Testis (tissue), 3 donors: ENCODE measurements around the gene DCHS1. TPM values are rescaled to one million over a fixed set of nuclear protein-coding genes. Genes with fewer than 3 reads are reported as not detected.

Experiments used
- DNase-seq: peaks from one replicate; pipeline ENCODE4 v3.0.0-alpha.2; 2019
- H3K27ac ChIP-seq, 2 donors: fragments of 200-600 bp; sonication (generic); one replicate each; pipeline ENCODE4 v1.5.1; 2019
- H3K27me3 ChIP-seq: fragments of 200-600 bp; sonication (generic); one replicate; pipeline ENCODE4 v1.5.1; 2019
- H3K36me3 ChIP-seq: fragments of 200-600 bp; sonication (generic); one replicate; pipeline ENCODE4 v1.5.1; 2017; ENCODE audit warnings: low read depth; ENCODE audit errors: missing control alignments
- H3K4me1 ChIP-seq: fragments of 200-600 bp; sonication (generic); one replicate; pipeline ENCODE4 v1.5.1; 2019
- H3K4me3 ChIP-seq, 2 donors: fragments of 200-600 bp; sonication (generic); one replicate each; pipeline ENCODE4 v1.5.1; 2017 to 2019
- H3K9me3 ChIP-seq: fragments of 200-600 bp; sonication (generic); one replicate; pipeline ENCODE4 v1.5.1; 2017
- POLR2A ChIP-seq: fragments of 450-650 bp; IDR thresholded peaks from one replicate; pipeline ENCODE4 v1.6.1; 2017; ENCODE audit warnings: antibody characterized with exemption, mild to moderate bottlenecking, moderate library complexity
- WGBS, 2 donors: methylation state at CpG; one replicate each; pipeline ENCODE4 v1.1.5; 2018; 5-methylcytosine and 5-hydroxymethylcytosine counted together
- intact Hi-C: fragments of 100-400 bp; cut with DNase I; formaldehyde crosslinking; loops from one replicate; pipeline ENCODE4 v1.15.1; 2023; ENCODE audit warnings: low total_unique reads
- polyA plus RNA-seq: library from polyadenylated mRNA; stranded (reverse); fragments of 350-450 nt; fragmentation: Illumina TruSeq; extraction: RNeasy Lipid Tissue Mini Kit (QIAGEN cat#74804); gene quantifications from one replicate; pipeline ENCODE4 v1.2.3, GENCODE V29; 2014; ENCODE audit warnings: low read depth, low replicate concordance; ENCODE audit not compliant: insufficient read depth
- total RNA-seq, 2 donors: library from RNA; depleted of rRNA; stranded (reverse); fragments of >200 nt; gene quantifications; one replicate each; pipeline ENCODE4 v1.2.3, GENCODE V29; 2016
- TF ChIP-seq, protein P1 (sequence below), 3 experiments: fragments of 450-650 bp in 2 of 3; fragments of 200-600 bp in 1 of 3; sonication (generic) in 1 of 3; IDR thresholded peaks; one replicate each; pipeline ENCODE4 v1.5.1; 2016 to 2019; ENCODE audit warnings: antibody characterized with exemption in 3 of 3, mild to moderate bottlenecking in 2 of 3, moderate library complexity in 1 of 3

Gene DCHS1
- total and polyA plus RNA-seq, 3 donors from 2014 or later: 7.1 to 14.2 (median 8.8) TPM

DNA sequence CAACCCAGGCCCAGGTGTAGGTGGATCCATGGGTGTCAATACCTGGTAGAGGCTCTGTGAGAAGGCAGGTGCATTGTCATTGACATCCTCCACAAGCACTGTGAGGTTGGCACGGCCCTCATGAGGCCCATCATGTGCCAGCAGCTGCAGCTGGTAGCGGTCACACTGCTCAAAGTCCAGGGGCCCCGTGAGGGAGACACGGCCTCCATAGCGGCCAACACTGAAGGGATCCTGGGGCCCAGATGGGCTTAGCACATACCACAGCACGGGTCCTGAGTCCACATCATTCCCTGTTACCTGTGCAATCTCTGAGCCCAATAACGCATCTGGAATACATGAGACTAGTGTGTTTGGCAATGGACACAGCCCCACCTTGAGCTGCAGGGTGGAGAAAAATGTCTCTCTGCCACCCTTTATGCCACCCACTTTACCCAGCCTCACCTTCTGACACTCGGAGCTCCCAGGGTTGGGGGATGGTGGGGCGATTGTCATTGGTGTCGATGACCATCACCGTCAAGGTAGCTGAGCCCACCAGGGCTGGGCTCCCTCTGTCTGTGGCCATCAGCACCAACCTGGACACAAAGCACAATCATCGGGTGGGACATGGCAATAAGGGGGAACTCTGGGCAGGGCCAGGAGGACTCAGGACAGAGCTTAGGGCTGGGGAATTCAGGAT, 30.3 kb downstream of the DCHS1 start:
- TF ChIP-seq POLR2A: no peak
- TF ChIP-seq, protein P1, sequence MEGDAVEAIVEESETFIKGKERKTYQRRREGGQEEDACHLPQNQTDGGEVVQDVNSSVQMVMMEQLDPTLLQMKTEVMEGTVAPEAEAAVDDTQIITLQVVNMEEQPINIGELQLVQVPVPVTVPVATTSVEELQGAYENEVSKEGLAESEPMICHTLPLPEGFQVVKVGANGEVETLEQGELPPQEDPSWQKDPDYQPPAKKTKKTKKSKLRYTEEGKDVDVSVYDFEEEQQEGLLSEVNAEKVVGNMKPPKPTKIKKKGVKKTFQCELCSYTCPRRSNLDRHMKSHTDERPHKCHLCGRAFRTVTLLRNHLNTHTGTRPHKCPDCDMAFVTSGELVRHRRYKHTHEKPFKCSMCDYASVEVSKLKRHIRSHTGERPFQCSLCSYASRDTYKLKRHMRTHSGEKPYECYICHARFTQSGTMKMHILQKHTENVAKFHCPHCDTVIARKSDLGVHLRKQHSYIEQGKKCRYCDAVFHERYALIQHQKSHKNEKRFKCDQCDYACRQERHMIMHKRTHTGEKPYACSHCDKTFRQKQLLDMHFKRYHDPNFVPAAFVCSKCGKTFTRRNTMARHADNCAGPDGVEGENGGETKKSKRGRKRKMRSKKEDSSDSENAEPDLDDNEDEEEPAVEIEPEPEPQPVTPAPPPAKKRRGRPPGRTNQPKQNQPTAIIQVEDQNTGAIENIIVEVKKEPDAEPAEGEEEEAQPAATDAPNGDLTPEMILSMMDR (IDR thresholded peaks at IDR 0.05): no peak
- no peaks in the 10 kb centered on the region for H3K9me3 ChIP-seq
- no peak for DNase-seq
- no peak overlapping the region for H3K4me3 ChIP-seq
- no peaks in the 10 kb centered on the region for H3K4me1 ChIP-seq
- H3K27ac ChIP-seq: no peak overlapping the region
- H3K36me3 ChIP-seq: no peaks in the 10 kb centered on the region
- intact Hi-C loops: no loop called here
- 90 to 100% methylated on average over 5 to 12 of the region's 12 CpGs for WGBS, 2 donors
- H3K27me3 ChIP-seq: no peaks in the 10 kb centered on the region

DNA sequence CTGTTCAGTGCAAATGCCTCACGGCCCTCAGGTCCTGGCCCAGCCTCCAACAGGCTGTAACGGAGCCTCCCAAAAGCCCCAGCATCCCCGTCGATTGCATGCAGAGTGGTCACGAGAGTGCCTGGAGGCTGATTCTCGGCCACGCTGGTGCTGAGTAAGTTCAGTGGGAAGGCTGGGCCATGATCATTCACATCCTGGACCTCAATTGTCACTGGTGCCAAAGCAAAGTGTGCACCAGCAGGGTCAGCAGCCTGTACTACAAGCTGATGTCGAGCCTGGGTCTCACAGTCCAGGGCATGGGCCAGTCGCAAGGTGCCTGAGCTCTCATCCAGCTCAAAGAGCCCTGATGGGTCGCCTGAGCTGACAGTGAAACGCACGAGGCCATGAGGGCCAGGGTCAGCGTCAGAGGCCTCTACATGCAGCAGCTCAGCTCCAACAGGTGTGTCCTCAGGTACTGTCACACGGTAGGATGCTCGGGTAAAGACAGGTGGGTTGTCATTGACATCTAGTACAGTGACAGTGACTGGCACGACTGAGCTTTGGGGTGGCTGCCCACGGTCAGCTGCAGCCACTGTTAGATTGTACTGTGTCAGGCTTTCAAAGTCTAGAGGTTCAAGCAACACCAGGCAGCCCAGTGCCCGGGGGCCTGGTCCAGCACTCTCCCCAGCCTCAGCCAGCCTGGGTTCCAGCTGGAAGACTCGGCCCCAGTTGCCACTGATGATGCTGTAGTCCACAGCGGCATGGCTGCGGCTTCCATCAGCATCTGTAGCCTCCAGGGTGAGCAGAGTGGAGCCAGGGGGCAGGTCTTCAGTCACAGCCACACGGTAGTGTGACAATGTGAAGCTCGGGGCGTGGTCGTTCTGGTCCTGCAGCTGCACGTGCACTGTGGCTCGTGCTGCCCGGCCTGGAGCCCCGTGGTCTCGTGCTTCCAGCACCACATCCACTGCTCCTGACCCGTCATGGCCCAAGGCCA, 31.9 kb downstream of the DCHS1 start:
- H3K27me3 ChIP-seq: no peaks in the 10 kb centered on the region
- intact Hi-C loops: no loop called here
- TF ChIP-seq, protein P1 (IDR thresholded peaks at IDR 0.05): no peak
- no peak for TF ChIP-seq POLR2A
- no peaks in the 10 kb centered on the region for H3K9me3 ChIP-seq
- 90 to 91% methylated on average over 2 to 31 of the region's 31 CpGs for WGBS, 2 donors
- no peaks in the 10 kb centered on the region for H3K4me1 ChIP-seq
- DNase-seq: no peak
- H3K27ac ChIP-seq: no peak overlapping the region
- H3K36me3 ChIP-seq: no peaks in the 10 kb centered on the region
- H3K4me3 ChIP-seq: no peak overlapping the region

DNA sequence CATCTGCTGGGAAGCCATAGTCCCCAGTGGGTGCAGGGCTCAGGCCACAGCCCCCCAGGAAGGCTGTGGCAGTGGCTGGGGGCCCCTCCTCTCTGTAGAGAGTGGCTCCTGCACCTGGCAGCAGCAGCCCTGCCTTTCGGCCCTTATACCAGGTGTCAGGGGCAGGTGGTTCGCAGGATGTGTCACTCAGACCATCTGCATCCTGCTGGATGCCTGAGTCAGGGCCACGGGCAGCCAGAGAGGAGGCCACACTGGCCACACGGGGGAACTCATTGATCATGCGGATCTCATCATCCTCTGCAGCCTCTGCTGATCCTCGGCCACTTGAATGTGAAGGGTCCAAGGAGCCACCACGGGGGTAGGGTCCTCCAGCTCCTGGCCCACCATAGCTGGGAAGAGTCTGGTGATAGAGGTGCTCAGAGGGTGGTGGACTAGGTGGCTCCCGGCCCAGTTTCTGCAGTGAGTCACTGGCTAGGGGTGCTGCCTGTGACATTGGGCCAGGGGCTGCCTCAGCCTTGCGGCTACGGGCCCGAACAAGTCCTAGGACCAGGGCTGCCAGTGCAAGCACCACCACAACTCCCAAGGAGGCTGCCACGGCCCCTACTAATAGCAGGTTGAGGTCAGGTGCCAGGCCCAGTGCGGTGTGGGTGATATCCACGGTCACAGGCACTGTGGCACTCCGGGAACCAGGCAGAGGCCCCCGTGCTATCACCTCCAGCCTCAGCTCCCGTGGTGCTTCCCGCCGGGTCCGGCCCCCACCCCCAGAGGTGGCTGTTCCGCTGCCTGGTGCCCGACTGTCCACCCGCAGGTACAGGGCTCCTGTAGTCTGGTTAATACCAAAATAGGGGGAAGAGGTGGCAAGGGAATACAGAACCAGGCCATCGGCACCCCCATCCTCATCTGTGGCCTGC, 33.1 kb downstream of the DCHS1 start:
- Histone ChIP-seq H3K27ac (no peak overlapping the region), H3K27me3 (no peaks in the 10 kb centered on the region), H3K4me3 (no peak overlapping the region), H3K36me3 (no peaks in the 10 kb centered on the region), H3K9me3 (no peaks in the 10 kb centered on the region), H3K4me1 (no peaks in the 10 kb centered on the region)
- DNase-seq: no peak
- WGBS, 2 donors: 93 to 100% methylated on average over 1 to 24 of the region's 24 CpGs
- TF ChIP-seq POLR2A: no peak
- TF ChIP-seq, protein P1 (IDR thresholded peaks at IDR 0.05): no peak
- intact Hi-C loops: no loop called here

DNA sequence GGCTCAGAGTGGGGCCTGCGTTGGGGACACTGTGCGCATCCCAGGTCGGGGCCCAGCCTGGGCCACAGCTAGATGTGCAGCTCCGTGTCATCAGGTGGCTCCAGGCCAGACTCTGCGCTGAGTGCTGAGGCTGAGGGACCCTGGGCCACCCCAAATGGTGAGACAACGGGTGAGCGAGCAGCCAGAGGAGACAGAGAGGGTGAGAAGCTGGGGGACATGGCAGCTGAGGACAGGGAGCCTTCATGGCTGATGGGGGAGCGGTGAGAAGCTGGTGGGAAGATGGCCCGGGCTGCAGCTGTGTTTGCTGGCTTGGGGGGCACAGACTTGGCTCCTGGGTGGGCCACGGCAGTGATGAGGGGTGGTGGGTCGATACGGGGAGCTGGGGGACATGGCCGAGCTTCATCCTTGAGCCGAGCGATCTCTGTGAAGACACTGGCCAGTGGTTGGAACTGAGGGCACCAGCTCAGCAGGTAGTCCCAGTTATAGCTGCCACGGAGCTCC, 33.8 kb downstream of the DCHS1 start:
- TF ChIP-seq POLR2A: no peak
- TF ChIP-seq, protein P1 (IDR thresholded peaks at IDR 0.05): no peak
- no peaks in the 10 kb centered on the region for H3K36me3 ChIP-seq
- no peaks in the 10 kb centered on the region for H3K9me3 ChIP-seq
- WGBS, 2 donors: 84 to 92% methylated on average over 8 to 16 of the region's 16 CpGs
- intact Hi-C loops: no loop called here
- no peak overlapping the region for H3K4me3 ChIP-seq
- no peak overlapping the region for H3K27ac ChIP-seq
- H3K27me3 ChIP-seq: no peaks in the 10 kb centered on the region
- H3K4me1 ChIP-seq: no peaks in the 10 kb centered on the region
- DNase-seq: no peak
